ENCODE measurements around the gene GPR4.

Gene GPR4

GRCh38 chr19:45542234-45542668 lies 59.8 kb downstream of the GPR4 start:
- no peak for DNase-seq
- CTCF ChIA-PET, result interaction anchor here (1.9 to 2.8 kb wide), 2 partner anchors 16 to 57 kb away, joined by 6 to 10 read pairs; no protein-coding TSS in a partner anchor
- no peaks in the 10 kb centered on the region for H3K36me3 Mint-ChIP-seq
- H3K4me3 Mint-ChIP-seq, result no peak overlapping the region
- peaks cover 6% of the 10 kb centered on the region for H3K4me1 Mint-ChIP-seq
- no peak overlapping the region for H3K27ac Mint-ChIP-seq
- H3K27me3 Mint-ChIP-seq, result no peaks in the 10 kb centered on the region
- H3K9me3 Mint-ChIP-seq, result peaks cover 7% of the 10 kb centered on the region

All from activated naive CD4-positive, alpha-beta T cell treated with anti-CD3 and anti-CD28 coated beads, Interleukin-2, amount 10 ng/mL, durations not matched to agents 7 days and 5 days (primary cell).